GM19328 (cell line): ENCODE results near the gene RBCK1.
"Not testable (repeated sequence)": the region's sequence is repeated elsewhere in the genome, so short reads cannot be mapped to it uniquely, and the experiment has no call there.

ENCODE experiments used
- ATAC-seq: cut with Tn5 transposase; IDR thresholded peaks from one replicate; pipeline ENCODE4 v1.9.1; 2021; ENCODE audit warnings: mild to moderate bottlenecking, moderate library complexity; ENCODE audit not compliant: unreplicated experiment

The RBCK1 gene

DNA sequence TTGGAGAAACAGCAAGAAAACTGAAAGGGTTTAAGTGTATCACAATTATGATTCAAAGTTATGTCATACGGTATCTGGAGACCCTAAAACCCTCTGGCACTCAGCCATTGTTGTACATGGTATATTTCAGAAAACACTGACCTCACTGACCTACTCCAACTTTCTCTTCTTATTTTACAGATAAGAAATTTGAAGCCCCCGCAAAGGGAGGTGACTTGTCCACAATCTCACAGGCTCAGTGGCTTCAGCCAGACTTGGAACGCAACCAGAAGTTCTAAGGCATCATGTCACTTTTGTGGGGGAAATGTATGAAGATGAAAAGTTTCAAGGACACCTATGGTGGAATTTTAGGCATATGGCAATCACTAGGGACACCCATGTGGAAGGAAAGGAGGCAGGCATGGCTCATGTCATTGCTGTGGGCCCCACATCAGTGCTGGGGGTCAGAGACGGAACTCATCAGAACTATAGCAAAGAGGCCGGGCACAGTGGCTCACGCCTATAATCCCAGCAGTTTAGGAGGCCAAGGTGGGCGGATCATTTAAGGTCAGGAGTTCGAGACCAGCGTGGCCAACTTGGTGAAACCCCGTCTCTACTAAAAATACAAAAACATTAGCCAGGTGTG is 32.7 kb upstream of the RBCK1 start:
- no peak for ATAC-seq

DNA sequence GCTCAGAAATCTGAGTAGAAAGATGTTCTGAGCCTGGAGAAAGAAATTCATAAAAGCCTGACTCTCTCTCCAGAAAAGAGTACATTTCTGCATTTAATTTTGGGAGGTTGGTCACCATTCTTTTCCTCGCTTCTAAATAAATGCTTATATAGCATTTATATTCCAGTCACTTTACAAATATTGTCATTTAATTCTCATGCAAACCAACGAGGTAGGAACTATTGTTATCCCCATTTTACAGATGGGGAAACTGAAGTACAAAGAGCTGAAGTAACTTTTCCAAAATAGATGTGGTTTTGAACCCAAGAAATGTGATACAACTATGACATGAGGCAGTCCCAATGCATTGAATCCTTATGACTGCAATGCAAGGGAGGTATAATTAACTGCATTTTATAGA is 32.0 kb upstream of the RBCK1 start:
- no peak for ATAC-seq

DNA sequence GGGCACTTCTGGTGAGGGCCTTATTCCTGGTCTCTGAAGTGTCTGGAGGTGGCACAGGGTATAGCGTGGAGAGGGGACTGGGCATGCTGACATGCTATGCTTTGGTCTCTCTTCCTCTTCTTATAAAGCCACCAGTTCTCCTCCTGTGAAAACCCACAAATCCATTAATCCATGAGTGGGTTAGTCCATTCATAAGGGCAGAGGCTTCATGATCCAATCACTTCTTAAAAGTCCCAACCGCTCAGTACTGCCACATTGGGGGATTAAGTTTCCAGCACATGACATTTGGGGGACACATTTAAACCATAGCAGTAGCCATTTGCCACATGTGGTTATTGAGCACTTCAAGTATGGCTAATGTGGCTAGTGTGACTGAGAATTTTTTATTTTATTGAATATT is 31.3 kb upstream of the RBCK1 start:
- no peak for ATAC-seq

DNA sequence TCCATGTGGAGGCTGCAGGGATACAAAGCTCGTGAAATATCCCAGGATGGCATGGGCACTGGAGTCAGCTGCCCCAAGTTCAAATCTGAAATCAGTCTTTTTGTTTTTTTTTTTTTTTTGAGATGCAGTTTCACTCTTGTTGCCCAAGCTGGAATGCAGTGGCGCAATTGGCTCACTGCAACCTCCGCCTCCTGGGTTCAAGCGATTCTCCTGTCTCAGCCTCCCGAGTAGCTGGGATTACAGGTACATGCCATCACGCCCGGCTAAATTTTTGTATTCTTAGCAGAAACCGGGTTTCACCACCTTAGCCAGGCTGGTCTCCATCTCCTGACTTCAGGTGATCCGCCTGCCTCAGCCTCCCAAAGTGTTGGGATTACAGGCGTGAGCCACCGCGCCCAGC is 30.5 kb upstream of the RBCK1 start:
- ATAC-seq, result not testable (repeated sequence)

GRCh38 chr20:378961-379336 is 29.1 kb upstream of the RBCK1 start:
- no peak for ATAC-seq

DNA sequence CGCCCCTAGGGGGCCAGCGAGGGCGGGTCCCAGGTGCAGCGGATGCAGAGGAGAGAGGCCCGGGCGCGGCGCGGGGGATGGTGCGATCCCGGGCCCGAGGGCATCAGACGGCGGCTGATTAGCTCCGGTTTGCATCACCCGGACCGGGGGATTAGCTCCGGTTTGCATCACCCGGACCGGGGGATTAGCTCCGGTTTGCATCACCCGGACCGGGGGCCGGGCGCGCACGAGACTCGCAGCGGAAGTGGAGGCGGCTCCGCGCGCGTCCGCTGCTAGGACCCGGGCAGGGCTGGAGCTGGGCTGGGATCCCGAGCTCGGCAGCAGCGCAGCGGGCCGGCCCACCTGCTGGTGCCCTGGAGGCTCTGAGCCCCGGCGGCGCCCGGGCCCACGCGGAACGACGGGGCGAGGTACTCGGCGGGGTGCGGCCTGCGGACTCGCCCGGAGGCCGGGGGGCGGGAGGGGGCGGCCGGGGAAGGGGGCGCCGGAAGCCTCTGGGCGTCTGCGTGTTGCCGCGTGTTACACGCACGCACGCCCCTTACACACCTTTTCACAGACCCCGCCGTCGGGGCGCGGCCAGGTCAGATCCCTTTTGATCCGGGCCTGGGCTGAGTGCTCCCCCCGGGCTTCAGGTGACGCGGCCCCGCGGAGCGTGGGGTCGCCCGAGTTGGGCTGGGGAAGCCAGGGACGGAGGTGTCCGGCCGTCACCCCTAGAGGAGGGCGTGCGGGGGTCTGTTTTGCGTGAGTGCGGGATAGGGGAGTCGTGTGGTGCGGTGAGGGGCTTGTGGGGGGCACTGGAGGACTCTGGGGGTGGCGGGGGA is 27.1 kb upstream of the RBCK1 start:
- peak; percentile 46 for ATAC-seq

GRCh38 chr20:381581-382290 is 26.4 kb upstream of the RBCK1 start:
- peak; percentile 46 for ATAC-seq

- ATAC-seq, result no peak
These were observed 25.6 kb upstream of the RBCK1 start for GRCh38 chr20:382291-383115.

DNA sequence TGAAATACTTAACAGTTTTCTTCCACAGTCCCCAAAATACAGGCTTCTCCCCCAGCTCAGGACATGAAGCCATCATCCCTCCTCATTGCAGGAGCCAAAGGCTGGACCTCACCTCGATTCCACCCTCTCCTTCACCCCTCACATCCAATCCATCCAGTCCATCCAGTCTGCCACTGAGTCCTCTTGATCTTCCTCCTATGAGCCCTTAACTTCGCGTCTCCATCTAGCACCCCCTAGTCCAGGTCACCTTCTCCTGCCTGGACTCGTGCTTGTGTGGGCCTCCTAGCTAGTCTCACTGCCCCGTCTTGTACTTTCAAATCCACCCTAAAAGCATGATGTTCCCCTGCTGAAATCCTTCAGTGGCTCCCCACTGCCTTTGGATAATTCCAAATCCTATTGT is 24.2 kb upstream of the RBCK1 start:
- ATAC-seq, result no peak

- ATAC-seq, result no peak
These were observed 23.4 kb upstream of the RBCK1 start for GRCh38 chr20:384723-385122.

DNA sequence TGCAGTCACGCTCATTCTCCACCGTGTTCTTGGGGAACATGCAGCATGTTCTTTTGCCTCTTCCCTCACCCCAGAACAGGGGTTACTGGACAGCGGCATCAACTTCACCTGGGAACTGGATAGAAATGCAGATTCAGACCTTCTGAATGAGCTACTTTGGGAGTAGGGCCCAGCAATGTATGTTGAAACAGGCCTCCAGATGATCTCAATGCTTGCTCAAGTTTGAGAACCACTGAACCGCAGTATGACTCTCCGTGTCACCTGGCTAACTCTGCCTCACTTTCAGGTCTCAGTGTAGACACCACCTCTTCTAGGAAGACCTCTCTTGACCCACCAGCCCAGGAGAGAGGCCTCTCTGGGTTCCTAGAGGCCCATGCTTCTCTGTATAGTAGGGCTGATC is 22.7 kb upstream of the RBCK1 start:
- no peak for ATAC-seq

DNA sequence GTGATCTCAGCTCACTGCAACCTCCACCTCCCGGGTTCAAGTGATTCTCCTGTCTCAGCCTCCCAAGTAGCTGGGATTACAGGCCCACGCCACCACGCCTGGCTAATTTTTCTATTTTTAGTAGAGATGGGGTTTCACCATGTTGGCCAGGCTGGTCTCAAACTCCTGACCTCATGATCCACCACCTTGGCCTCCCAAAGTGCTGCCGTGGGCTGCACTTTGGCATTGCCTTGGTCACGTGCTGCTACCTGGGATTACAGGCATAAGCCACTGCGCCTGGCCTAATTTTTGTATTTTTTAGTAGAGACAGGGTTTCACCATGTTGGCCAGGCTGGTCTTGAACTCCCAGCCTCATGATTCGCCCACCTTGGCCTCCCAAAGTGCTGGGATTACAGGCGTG is 21.5 kb upstream of the RBCK1 start:
- ATAC-seq, result not testable (repeated sequence)

DNA sequence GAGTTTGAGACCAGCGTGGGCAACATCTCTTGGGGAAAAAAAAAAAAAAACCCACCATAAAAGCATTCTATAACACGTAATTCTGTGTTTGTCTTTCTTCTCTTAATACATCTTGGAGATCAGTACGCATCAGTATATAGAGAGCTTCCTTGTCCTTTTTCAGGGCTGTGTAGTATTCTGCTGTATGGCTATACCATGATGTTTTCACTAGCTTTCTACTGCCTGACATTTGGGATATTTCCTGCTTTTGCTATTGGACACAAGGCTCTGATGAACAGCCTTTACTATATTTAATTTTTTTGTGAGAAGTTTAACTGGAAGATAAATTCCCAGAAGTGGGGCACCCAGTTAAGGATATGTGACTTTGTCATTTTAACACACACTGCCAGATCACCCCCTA is 20.6 kb upstream of the RBCK1 start:
- ATAC-seq, result no peak

DNA sequence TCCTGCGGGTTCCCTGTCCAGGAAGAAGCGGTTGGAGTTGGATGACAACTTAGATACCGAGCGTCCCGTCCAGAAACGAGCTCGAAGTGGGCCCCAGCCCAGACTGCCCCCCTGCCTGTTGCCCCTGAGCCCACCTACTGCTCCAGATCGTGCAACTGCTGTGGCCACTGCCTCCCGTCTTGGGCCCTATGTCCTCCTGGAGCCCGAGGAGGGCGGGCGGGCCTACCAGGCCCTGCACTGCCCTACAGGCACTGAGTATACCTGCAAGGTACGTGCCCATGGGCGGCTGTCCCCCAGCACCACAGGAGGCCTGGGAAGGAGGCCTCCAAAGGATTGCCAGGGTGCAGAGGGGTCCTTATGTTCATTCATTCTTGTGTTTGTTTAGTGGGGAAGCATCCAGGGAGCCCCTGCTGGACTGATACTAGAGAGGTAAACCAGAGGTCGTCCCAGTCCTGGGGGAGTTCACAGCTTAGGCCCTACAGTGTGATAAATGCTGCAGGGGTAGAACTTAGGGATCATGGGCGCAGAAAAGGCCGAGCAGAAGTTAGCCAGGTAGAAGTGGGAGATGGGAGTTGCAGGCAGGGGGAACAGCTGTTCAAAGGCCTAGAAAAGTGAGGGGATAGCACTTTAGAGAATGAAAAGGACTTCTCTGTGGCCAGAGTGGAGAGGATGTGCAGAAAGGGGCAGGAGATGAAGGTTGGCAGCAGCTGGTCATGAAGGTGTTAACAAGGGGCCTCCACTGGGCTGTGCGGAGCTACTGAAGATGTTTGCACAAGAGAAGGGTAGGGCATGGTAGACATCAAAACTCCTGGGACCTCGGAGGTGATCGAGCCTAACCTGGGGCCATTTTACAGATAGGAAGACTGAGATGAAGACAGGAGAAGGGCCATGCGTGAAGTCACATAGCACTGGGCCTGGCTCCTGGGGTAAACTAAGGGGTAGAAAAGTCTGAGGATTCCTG is 19.8 kb upstream of the RBCK1 start:
- no peak for ATAC-seq

GRCh38 chr20:389220-389619 is 18.9 kb upstream of the RBCK1 start:
- ATAC-seq, result no peak

DNA sequence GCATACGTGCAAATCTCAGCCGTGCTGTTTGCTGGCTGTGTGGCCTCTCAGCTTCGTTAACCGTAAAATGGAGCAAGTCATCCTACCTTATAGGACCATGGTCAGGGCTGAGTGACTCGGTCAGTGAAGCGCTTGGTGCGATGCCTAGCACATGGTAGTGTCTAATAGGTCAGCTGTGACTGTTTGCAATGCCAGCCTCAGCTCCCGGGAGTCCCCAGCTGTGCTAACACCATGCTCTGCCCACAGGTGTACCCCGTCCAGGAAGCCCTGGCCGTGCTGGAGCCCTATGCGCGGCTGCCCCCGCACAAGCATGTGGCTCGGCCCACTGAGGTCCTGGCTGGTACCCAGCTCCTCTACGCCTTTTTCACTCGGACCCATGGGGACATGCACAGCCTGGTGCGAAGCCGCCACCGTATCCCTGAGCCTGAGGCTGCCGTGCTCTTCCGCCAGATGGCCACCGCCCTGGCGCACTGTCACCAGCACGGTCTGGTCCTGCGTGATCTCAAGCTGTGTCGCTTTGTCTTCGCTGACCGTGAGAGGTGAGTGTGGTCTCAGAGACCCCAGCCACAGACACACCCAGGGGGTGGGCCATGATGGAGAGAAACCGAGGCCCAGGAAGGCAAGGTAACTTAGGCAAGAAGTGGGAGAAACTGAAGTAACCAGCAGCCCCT is 16.9 kb upstream of the RBCK1 start:
- ATAC-seq, result no peak

GRCh38 chr20:393296-393695 is 14.8 kb upstream of the RBCK1 start:
- not testable (repeated sequence) for ATAC-seq

- no peak for ATAC-seq
These were observed 11.9 kb upstream of the RBCK1 start for GRCh38 chr20:396252-396618.

DNA sequence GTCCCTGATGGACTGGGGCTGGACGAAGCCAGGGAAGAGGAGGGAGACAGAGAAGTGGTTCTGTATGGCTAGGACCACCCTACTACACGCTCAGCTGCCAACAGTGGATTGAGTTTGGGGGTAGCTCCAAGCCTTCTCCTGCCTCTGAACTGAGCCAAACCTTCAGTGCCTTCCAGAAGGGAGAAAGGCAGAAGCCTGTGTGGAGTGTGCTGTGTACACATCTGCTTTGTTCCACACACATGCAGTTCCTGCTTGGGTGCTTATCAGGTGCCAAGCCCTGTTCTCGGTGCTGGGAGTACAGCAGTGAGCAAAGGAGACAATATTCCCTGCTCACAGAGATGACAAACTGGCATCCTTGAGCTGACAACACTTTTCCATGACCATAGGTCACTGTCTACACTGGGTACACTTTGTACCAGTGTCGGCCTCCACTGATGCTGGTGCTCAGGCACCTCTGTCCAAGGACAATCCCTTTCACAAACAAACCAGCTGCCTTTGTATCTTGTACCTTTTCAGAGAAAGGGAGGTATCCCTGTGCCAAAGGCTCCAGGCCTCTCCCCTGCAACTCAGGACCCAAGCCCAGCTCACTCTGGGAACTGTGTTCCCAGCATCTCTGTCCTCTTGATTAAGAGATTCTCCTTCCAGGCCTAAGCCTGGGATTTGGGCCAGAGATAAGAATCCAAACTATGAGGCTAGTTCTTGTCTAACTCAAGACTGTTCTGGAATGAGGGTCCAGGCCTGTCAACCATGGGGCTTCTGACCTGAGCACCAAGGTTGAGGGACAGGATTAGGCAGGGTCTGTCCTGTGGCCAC is 11.3 kb upstream of the RBCK1 start:
- ATAC-seq, result no peak
